Limb (tissue), 2 donors: ENCODE measurements around the gene PRR20A.
"Not testable (repeated sequence)": the region's sequence is repeated elsewhere in the genome, so short reads cannot be mapped to it uniquely, and the experiment has no call there.

Experiments
- DNase-seq, 2 donors: peaks; one replicate each; pipeline ENCODE4 v3.0.0-alpha.2; 2016; ENCODE audit errors: extremely low spot score in 2 of 2

Gene PRR20A

GRCh38 chr13:57140235-57140968, at the start of gene PRR20A:
PRR20A (plus strand) TSS chr13:57140918; CDS start chr13:57141305, 387 bp downstream.
- not testable (repeated sequence) for DNase-seq

- no peak for DNase-seq
Observed at GRCh38 chr13:57114945-57115344, 25.8 kb upstream of the PRR20A start.

- peak; percentile 48 to 83 for DNase-seq
Observed at GRCh38 chr13:57123681-57124080, 17.0 kb upstream of the PRR20A start.

GRCh38 chr13:57128909-57129308, 11.8 kb upstream of the PRR20A start:
- DNase-seq = no peak

GRCh38 chr13:57136093-57136492, 4.6 kb upstream of the PRR20A start:
- no peak for DNase-seq

- no peak for DNase-seq
Observed at GRCh38 chr13:57137585-57137984, 3.1 kb upstream of the PRR20A start.

GRCh38 chr13:57138988-57139387, 1.7 kb upstream of the PRR20A start:
- no peak for DNase-seq

- DNase-seq = not testable (repeated sequence)
Observed at GRCh38 chr13:57139781-57140180, 937 bp upstream of the PRR20A start.

- not testable (repeated sequence) for DNase-seq
Observed at GRCh38 chr13:57147188-57147587, 6.5 kb downstream of the PRR20A start, which contains the start of gene PRR20B. PRR20B (plus strand) TSS chr13:57147488; CDS start chr13:57147875, 387 bp downstream.

GRCh38 chr13:57148106-57148505, 7.4 kb downstream of the PRR20A start:
- not testable (repeated sequence) for DNase-seq

- not testable (repeated sequence) for DNase-seq
Observed at GRCh38 chr13:57153761-57154160, 13.0 kb downstream of the PRR20A start, which contains the start of gene PRR20C. PRR20C (plus strand) TSS chr13:57154061; CDS start chr13:57154448, 387 bp downstream.

- not testable (repeated sequence) for DNase-seq
Observed at GRCh38 chr13:57160332-57160731, 19.6 kb downstream of the PRR20A start, which contains the start of gene PRR20D. PRR20D (plus strand) TSS chr13:57160632; CDS start chr13:57161019, 387 bp downstream.

- DNase-seq = not testable (repeated sequence)
Observed at GRCh38 chr13:57166897-57167296, 26.2 kb downstream of the PRR20A start, which contains the start of gene PRR20E. PRR20E (plus strand) TSS chr13:57167197; CDS start chr13:57167584, 387 bp downstream.

- no peak for DNase-seq
Observed at GRCh38 chr13:57191667-57192066, 50.9 kb downstream of the PRR20A start.
